Activated CD4-positive, alpha-beta T cell treated with anti-CD3 and anti-CD28 coated beads, Interleukin-2, amount 50 U/mL, for 4 hours (primary cell): ENCODE measurements around the gene DNAH3.
"Not testable (repeated sequence)": the region's sequence is repeated elsewhere in the genome, so short reads cannot be mapped to it uniquely, and the experiment has no call there.

Source experiments
- DNase-seq, 2 experiments: peaks; one replicate each; pipeline ENCODE4 v3.0.0-alpha.2; 2020

The DNAH3 gene

GRCh38 chr16:21166561-21166961 is 15.9 kb upstream of the DNAH3 start:
- DNase-seq = no peak

- DNase-seq = no peak
Measured at GRCh38 chr16:21164521-21165168, 14.0 kb upstream of the DNAH3 start.

GRCh38 chr16:21163576-21163975 is 12.9 kb upstream of the DNAH3 start:
- no peak for DNase-seq

GRCh38 chr16:21162661-21163151 is 12.1 kb upstream of the DNAH3 start:
- DNase-seq = no peak

GRCh38 chr16:21161211-21161610 is 10.6 kb upstream of the DNAH3 start:
- no peak for DNase-seq

GRCh38 chr16:21160276-21160675 is 9.6 kb upstream of the DNAH3 start:
- no peak for DNase-seq

- no peak for DNase-seq
Measured at GRCh38 chr16:21159281-21159951, 8.8 kb upstream of the DNAH3 start.

- DNase-seq = peak; percentile 61 to 68
Measured at GRCh38 chr16:21158208-21159110, 7.8 kb upstream of the DNAH3 start, which contains the start of gene LDAF1. TSS of gene LDAF1 (plus strand) at chr16:21158674. CDS start at chr16:21161183, 2,509 bp downstream.

- no peak for DNase-seq
Measured at GRCh38 chr16:21157632-21158031, 7.0 kb upstream of the DNAH3 start.

GRCh38 chr16:21156767-21157467 is 6.3 kb upstream of the DNAH3 start:
- no peak for DNase-seq

- not testable (repeated sequence) for DNase-seq
Measured at GRCh38 chr16:21156011-21156410, 5.4 kb upstream of the DNAH3 start.

GRCh38 chr16:21153124-21153729 is 2.6 kb upstream of the DNAH3 start:
- not testable (repeated sequence) for DNase-seq

GRCh38 chr16:21152160-21153030 is 1.7 kb upstream of the DNAH3 start:
- DNase-seq = not testable (repeated sequence)

GRCh38 chr16:21145738-21146137 is 4.9 kb downstream of the DNAH3 start:
- DNase-seq = no peak

- DNase-seq = no peak
Measured at GRCh38 chr16:21134053-21134452, 16.6 kb downstream of the DNAH3 start.

GRCh38 chr16:21130811-21131210 is 19.8 kb downstream of the DNAH3 start:
- no peak for DNase-seq

- DNase-seq = no peak
Measured at GRCh38 chr16:21128991-21129390, 21.7 kb downstream of the DNAH3 start.

GRCh38 chr16:21126518-21126917 is 24.1 kb downstream of the DNAH3 start:
- DNase-seq = no peak

GRCh38 chr16:21125191-21125590 is 25.5 kb downstream of the DNAH3 start:
- DNase-seq = no peak

- no peak for DNase-seq
Measured at GRCh38 chr16:21120976-21121520, 29.6 kb downstream of the DNAH3 start.

- no peak for DNase-seq
Measured at GRCh38 chr16:21117567-21117966, 33.1 kb downstream of the DNAH3 start.
